Measurements from ENCODE around the gene OR13C5. TPM values are rescaled to one million over a fixed set of nuclear protein-coding genes. Genes with fewer than 3 reads are reported as not detected.

Gene OR13C5
- total RNA-seq, 1 experiment from 2014 or later = not detected

DNA sequence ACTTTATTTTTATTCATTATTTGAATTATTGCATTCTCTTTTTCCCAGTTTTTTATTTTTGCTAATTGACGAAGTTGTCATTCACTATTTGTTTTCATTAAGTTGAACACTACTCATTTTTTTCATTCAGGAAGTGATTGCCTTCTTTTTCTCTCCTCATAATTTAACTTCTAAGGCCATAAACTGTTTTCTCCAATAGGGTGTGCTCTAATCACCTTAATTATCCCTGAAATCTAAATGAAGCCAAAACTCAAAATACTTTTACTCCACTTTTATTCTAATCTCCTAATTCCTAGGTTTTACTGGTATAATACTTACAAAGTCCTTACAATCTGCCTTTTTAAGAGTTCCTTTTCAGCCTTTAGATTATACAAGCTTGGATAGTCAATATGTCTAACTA lies 9.1 kb upstream of the OR13C5 start:
- no peak overlapping the region for H2BK5ac ChIP-seq (ENCODE audit: insufficient read length, low read length)

More for the DNA sequence above, 9.1 kb upstream of the OR13C5 start:
- Histone ChIP-seq H3K4me2 (ENCODE audit: insufficient read depth, insufficient read length, low read length) (no peak overlapping the region), H4K20me1 (ENCODE audit: control insufficient read depth, insufficient read depth, insufficient read length) (no peaks in the 10 kb centered on the region), H4K5ac (ENCODE audit: insufficient read length, low read depth, low read length) (no peak overlapping the region), H3T11ph (ENCODE audit: low read length) (no peak overlapping the region), H3K4me1 (ENCODE audit: insufficient read depth, low read length) (no peaks in the 10 kb centered on the region), H3K4ac (ENCODE audit: low read depth, low read length) (no peak overlapping the region), H3K79me2 (ENCODE audit: insufficient read depth, low read length) (no peaks in the 10 kb centered on the region), H2BK15ac (ENCODE audit: low read depth, low read length) (no peak overlapping the region), H3K9ac (ENCODE audit: extremely low read depth, insufficient read length, low read length) (no peak overlapping the region), H3K27ac (ENCODE audit: insufficient read length, low read depth, low read length) (no peak overlapping the region), H4K91ac (ENCODE audit: insufficient read length, low read depth, low read length) (no peak overlapping the region), H2BK20ac (ENCODE audit: low read depth, low read length, poor library complexity, severe bottlenecking) (no peak overlapping the region), H3K14ac (ENCODE audit: insufficient read depth, low read length) (no peak overlapping the region), H4K8ac (replicated peaks; ENCODE audit: insufficient read length, low read depth, low read length) (no peak overlapping the region), H2AK5ac (ENCODE audit: insufficient read length, low read length) (no peak overlapping the region), H2AFZ (ENCODE audit: low read length) (no peak overlapping the region), H3K56ac (ENCODE audit: insufficient read length, low read depth, low read length) (no peak overlapping the region), H2BK12ac (ENCODE audit: insufficient read length, low read depth, low read length) (no peak overlapping the region), H2BK120ac (ENCODE audit: low read depth, low read length, poor library complexity, severe bottlenecking) (no peak overlapping the region), H3K23me2 (ENCODE audit: insufficient read length, low read depth, low read length, poor library complexity, severe bottlenecking) (no peaks in the 10 kb centered on the region), H3K79me1 (ENCODE audit: insufficient read depth, low read depth, low read length, poor library complexity, severe bottlenecking) (no peaks in the 10 kb centered on the region), H3K27me3 (ENCODE audit: insufficient read depth, low read length) (no peaks in the 10 kb centered on the region), H3K9me3 (ENCODE audit: control insufficient read depth, low read depth, low read length) (no peaks in the 10 kb centered on the region), H3K18ac (ENCODE audit: insufficient read length, low read depth, low read length) (no peak overlapping the region), H3K23ac (ENCODE audit: insufficient read length, low read depth, low read length) (no peak overlapping the region)
- H3K36me3 Mint-ChIP-seq (ENCODE audit: insufficient read depth in 1 of 3, low read depth in 3 of 3) = no peaks in the 10 kb centered on the region
- H3K27ac Mint-ChIP-seq = no peak overlapping the region
- no peak for DNase-seq
- no peak overlapping the region for H3K4me3 Mint-ChIP-seq
- peaks cover 4% of the 10 kb centered on the region for H3K27me3 Mint-ChIP-seq (ENCODE audit: low read depth)
- no CpG with 5 or more reads among the region's 1 CpG for WGBS (ENCODE audit: extremely low coverage, insufficient read length, low lambda C conversion rate)
- TF ChIP-seq, protein P1, sequence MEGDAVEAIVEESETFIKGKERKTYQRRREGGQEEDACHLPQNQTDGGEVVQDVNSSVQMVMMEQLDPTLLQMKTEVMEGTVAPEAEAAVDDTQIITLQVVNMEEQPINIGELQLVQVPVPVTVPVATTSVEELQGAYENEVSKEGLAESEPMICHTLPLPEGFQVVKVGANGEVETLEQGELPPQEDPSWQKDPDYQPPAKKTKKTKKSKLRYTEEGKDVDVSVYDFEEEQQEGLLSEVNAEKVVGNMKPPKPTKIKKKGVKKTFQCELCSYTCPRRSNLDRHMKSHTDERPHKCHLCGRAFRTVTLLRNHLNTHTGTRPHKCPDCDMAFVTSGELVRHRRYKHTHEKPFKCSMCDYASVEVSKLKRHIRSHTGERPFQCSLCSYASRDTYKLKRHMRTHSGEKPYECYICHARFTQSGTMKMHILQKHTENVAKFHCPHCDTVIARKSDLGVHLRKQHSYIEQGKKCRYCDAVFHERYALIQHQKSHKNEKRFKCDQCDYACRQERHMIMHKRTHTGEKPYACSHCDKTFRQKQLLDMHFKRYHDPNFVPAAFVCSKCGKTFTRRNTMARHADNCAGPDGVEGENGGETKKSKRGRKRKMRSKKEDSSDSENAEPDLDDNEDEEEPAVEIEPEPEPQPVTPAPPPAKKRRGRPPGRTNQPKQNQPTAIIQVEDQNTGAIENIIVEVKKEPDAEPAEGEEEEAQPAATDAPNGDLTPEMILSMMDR (conservative IDR thresholded peaks at IDR 0.05) = peak; percentile 59
- no peaks in the 10 kb centered on the region for H3K4me1 Mint-ChIP-seq
- H3K9me3 Mint-ChIP-seq = no peaks in the 10 kb centered on the region

Data from H9 (cell line).